SK-N-SH treated with all-trans-retinoic acid at 6 μM for 48 hours (cell line): ENCODE measurements around the gene BICDL1.

Experiments used
- ATAC-seq: fragments of 200-7000 bp; cut with Tn5 transposase; 3 replicates; pipeline ENCODE4 v1.9.1; 2020; ENCODE audit warnings: mild to moderate bottlenecking, moderate library complexity
- ARNTL ChIP-seq: fragments of 450-650 bp; formaldehyde crosslinking; IDR thresholded peaks from 2 replicates; pipeline ENCODE4 v1.5.0; 2020; ENCODE audit warnings: low read depth, mild to moderate bottlenecking, moderate library complexity, borderline replicate concordance
- CSDC2 ChIP-seq: fragments of 250-450 bp; sonication (Bioruptor Pico); IDR thresholded peaks from 2 replicates; pipeline ENCODE4 v1.5.0; 2020; ENCODE audit warnings: mild to moderate bottlenecking, moderate library complexity
- ESRRG ChIP-seq: fragments of 250-450 bp; sonication (Bioruptor Pico); IDR thresholded peaks from 2 replicates; pipeline ENCODE4 v1.6.1; 2021; ENCODE audit warnings: mild to moderate bottlenecking
- GLIS3 ChIP-seq: fragments of 250-450 bp; sonication (Bioruptor Pico); IDR thresholded peaks from 2 replicates; pipeline ENCODE4 v1.5.0; 2020; ENCODE audit warnings: mild to moderate bottlenecking, moderate library complexity
- ISL1 ChIP-seq: fragments of 250-450 bp; sonication (Bioruptor Pico); IDR thresholded peaks from 2 replicates; pipeline ENCODE4 v2.1.2; 2022; ENCODE audit warnings: mild to moderate bottlenecking, moderate library complexity
- PATZ1 ChIP-seq: fragments of 250-450 bp; sonication (Bioruptor Pico); IDR thresholded peaks from 2 replicates; pipeline ENCODE4 v1.8.0; 2020; ENCODE audit warnings: mild to moderate bottlenecking, moderate library complexity, borderline replicate concordance
- POU6F1 ChIP-seq: fragments of 250-450 bp; sonication (Bioruptor Pico); IDR thresholded peaks from 2 replicates; pipeline ENCODE4 v1.8.0; 2021; ENCODE audit warnings: low read depth, mild to moderate bottlenecking, moderate library complexity, borderline replicate concordance
- PPARA ChIP-seq: fragments of 250-450 bp; sonication (Bioruptor Pico); IDR thresholded peaks from 2 replicates; pipeline ENCODE4 v1.5.0; 2020; ENCODE audit warnings: mild to moderate bottlenecking, borderline replicate concordance
- RARB ChIP-seq: fragments of 250-450 bp; sonication (Bioruptor Pico); IDR thresholded peaks from 2 replicates; pipeline ENCODE4 v1.8.0; 2021; ENCODE audit warnings: mild to moderate bottlenecking, moderate library complexity
- TCF4 ChIP-seq: fragments of 250-450 bp; sonication (Bioruptor Pico); IDR thresholded peaks from 2 replicates; pipeline ENCODE4 v1.8.0; 2021; ENCODE audit warnings: mild to moderate bottlenecking, moderate library complexity, borderline replicate concordance
- TOX ChIP-seq: fragments of 250-450 bp; sonication (Bioruptor Pico); IDR thresholded peaks from 2 replicates; pipeline ENCODE4 v1.8.0; 2021; ENCODE audit warnings: mild to moderate bottlenecking, moderate library complexity, borderline replicate concordance
- ZC3H10 ChIP-seq: fragments of 250-450 bp; sonication (Bioruptor Pico); IDR thresholded peaks from 2 replicates; pipeline ENCODE4 v1.5.1; 2021; ENCODE audit warnings: mild to moderate bottlenecking, moderate library complexity
- ZFP3 ChIP-seq: fragments of 250-450 bp; sonication (Bioruptor Pico); IDR thresholded peaks from 2 replicates; pipeline ENCODE4 v1.5.0; 2020; ENCODE audit warnings: mild to moderate bottlenecking, moderate library complexity
- ZFP30 ChIP-seq: fragments of 450-650 bp; formaldehyde crosslinking; IDR thresholded peaks from 2 replicates; pipeline ENCODE4 v1.5.0; 2022; ENCODE audit warnings: mild to moderate bottlenecking, moderate library complexity
- ZNF70 ChIP-seq: fragments of 450-650 bp; formaldehyde crosslinking; IDR thresholded peaks from 2 replicates; pipeline ENCODE4 v1.5.0; 2020; ENCODE audit warnings: mild to moderate bottlenecking, moderate library complexity
- ZNF8 ChIP-seq: fragments of 450-650 bp; formaldehyde crosslinking; IDR thresholded peaks from 2 replicates; pipeline ENCODE4 v1.5.0; 2020; ENCODE audit warnings: mild to moderate bottlenecking, moderate library complexity
- TF ChIP-seq, protein P1 (sequence below): fragments of 250-450 bp; sonication (Bioruptor Pico); IDR thresholded peaks from 2 replicates; pipeline ENCODE4 v1.5.0; 2020; ENCODE audit warnings: mild to moderate bottlenecking, moderate library complexity
- TF ChIP-seq, protein P2 (sequence below): fragments of 250-450 bp; sonication (Bioruptor Pico); IDR thresholded peaks from 2 replicates; pipeline ENCODE4 v1.5.1; 2021; ENCODE audit warnings: mild to moderate bottlenecking, moderate library complexity

BICDL1 gene

DNA sequence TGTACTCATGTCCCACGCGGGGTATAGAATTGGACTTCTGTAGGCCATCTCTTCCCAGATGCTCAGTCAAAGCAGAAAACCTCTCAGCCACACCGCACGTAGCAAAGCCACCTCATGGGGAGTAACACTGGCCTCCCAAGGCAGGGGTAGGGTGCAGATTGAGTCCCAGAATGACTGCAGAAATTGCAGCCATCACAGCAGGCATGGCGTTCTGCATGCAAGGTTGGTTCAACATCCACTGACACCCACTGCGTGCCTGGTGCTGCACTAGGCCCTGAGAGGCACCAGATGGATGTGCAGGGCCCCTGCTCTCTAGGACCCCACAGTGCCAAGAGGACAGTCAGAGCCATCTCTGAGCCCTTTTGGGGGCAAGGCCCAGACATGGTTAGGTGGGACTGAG, 87.6 kb downstream of the BICDL1 start:
- ATAC-seq = no peak
- TF ChIP-seq ZNF70 (CRISPR knock-in tag) = no peak
- TF ChIP-seq GLIS3 (CRISPR knock-in tag) = no peak
- TF ChIP-seq ARNTL (CRISPR knock-in tag) = no peak
- no peak for TF ChIP-seq ZFP3 (CRISPR knock-in tag)
- TF ChIP-seq RARB = no peak
- no peak for TF ChIP-seq ESRRG (CRISPR knock-in tag)
- no peak for TF ChIP-seq TCF4
- TF ChIP-seq TOX = no peak
- no peak for TF ChIP-seq PATZ1 (CRISPR knock-in tag)
- TF ChIP-seq ZC3H10 (CRISPR knock-in tag) = no peak
- no peak for TF ChIP-seq POU6F1 (CRISPR knock-in tag)
- no peak for TF ChIP-seq ISL1
- TF ChIP-seq, protein P1, sequence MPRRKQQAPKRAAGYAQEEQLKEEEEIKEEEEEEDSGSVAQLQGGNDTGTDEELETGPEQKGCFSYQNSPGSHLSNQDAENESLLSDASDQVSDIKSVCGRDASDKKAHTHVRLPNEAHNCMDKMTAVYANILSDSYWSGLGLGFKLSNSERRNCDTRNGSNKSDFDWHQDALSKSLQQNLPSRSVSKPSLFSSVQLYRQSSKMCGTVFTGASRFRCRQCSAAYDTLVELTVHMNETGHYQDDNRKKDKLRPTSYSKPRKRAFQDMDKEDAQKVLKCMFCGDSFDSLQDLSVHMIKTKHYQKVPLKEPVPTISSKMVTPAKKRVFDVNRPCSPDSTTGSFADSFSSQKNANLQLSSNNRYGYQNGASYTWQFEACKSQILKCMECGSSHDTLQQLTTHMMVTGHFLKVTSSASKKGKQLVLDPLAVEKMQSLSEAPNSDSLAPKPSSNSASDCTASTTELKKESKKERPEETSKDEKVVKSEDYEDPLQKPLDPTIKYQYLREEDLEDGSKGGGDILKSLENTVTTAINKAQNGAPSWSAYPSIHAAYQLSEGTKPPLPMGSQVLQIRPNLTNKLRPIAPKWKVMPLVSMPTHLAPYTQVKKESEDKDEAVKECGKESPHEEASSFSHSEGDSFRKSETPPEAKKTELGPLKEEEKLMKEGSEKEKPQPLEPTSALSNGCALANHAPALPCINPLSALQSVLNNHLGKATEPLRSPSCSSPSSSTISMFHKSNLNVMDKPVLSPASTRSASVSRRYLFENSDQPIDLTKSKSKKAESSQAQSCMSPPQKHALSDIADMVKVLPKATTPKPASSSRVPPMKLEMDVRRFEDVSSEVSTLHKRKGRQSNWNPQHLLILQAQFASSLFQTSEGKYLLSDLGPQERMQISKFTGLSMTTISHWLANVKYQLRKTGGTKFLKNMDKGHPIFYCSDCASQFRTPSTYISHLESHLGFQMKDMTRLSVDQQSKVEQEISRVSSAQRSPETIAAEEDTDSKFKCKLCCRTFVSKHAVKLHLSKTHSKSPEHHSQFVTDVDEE (CRISPR knock-in tag) = no peak
- no peak for TF ChIP-seq PPARA (CRISPR knock-in tag)
- TF ChIP-seq, protein P2, sequence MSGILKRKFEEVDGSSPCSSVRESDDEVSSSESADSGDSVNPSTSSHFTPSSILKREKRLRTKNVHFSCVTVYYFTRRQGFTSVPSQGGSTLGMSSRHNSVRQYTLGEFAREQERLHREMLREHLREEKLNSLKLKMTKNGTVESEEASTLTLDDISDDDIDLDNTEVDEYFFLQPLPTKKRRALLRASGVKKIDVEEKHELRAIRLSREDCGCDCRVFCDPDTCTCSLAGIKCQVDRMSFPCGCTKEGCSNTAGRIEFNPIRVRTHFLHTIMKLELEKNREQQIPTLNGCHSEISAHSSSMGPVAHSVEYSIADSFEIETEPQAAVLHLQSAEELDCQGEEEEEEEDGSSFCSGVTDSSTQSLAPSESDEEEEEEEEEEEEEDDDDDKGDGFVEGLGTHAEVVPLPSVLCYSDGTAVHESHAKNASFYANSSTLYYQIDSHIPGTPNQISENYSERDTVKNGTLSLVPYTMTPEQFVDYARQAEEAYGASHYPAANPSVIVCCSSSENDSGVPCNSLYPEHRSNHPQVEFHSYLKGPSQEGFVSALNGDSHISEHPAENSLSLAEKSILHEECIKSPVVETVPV (CRISPR knock-in tag) = no peak

DNA sequence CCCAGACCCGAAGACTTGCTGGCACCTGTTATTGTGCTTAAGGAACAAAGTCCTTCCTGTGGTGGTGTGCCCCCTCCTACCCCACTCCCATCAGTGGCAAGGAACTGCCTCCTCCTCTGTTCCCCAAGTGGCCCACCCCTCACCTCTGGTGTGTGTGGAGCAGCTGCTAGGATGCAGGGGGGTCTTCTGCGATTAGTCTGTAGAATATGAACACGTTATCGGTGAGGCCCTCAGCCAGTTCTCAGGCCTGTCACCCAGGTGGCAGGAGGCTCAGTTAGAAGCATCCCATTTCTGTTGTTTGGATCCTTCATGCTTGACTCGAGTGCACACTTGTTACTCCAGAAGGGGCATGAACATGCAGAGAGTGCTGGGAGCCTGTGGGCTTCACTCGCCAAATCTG, 88.2 kb downstream of the BICDL1 start:
- ATAC-seq = no peak
- no peak for TF ChIP-seq ZFP3 (CRISPR knock-in tag)
- no peak for TF ChIP-seq ISL1
- no peak for TF ChIP-seq ZFP30 (CRISPR knock-in tag)
- no peak for TF ChIP-seq TCF4
- TF ChIP-seq, protein P2 (CRISPR knock-in tag) = no peak
- no peak for TF ChIP-seq PATZ1 (CRISPR knock-in tag)
- no peak for TF ChIP-seq GLIS3 (CRISPR knock-in tag)
- no peak for TF ChIP-seq ZNF8 (CRISPR knock-in tag)
- no peak for TF ChIP-seq CSDC2
- no peak for TF ChIP-seq TOX
- TF ChIP-seq, all 23 proteins: peak for 0

GRCh38 chr12:120078868-120079267, 89.8 kb downstream of the BICDL1 start:
- no peak for ATAC-seq
- TF ChIP-seq, protein P2 (CRISPR knock-in tag) = no peak
- TF ChIP-seq, all 23 proteins: peak for 0
